GM12878 (cell line): ENCODE data around the gene CCDC117. TPM values are rescaled to one million over a fixed set of nuclear protein-coding genes. Genes with fewer than 3 reads are reported as not detected.

ENCODE experiments used
- ATF7 ChIP-seq: fragments of 450-650 bp; IDR thresholded peaks from 2 replicates; pipeline ENCODE4 v1.6.1; 2016; ENCODE audit warnings: low read depth, mild to moderate bottlenecking
- BCL11A ChIP-seq: IDR thresholded peaks from 2 replicates; pipeline ENCODE4 v1.6.1; 2011; ENCODE audit warnings: low read depth, low read length
- E2F4 ChIP-seq: IDR thresholded peaks from 2 replicates; pipeline ENCODE4 v1.6.1; 2012; ENCODE audit warnings: low read depth, low read length, improper control_type of control experiment
- ETV6 ChIP-seq, 2 experiments: fragments of 450-650 bp in 1 of 2; IDR thresholded peaks in 1 of 2; conservative IDR thresholded peaks in 1 of 2; 2 replicates each; pipeline ENCODE4 v1.6.1; 2014; ENCODE audit warnings: antibody characterized with exemption in 1 of 2, borderline replicate concordance in 1 of 2, low read depth in 1 of 2, mild to moderate bottlenecking in 1 of 2, moderate library complexity in 1 of 2
- IKZF2 ChIP-seq, 2 experiments: fragments of 450-650 bp; IDR thresholded peaks; 2 replicates each; pipeline ENCODE4 v1.6.1; 2017; ENCODE audit warnings: mild to moderate bottlenecking in 2 of 2, moderate library complexity in 2 of 2
- MEF2A ChIP-seq: IDR thresholded peaks from 2 replicates; pipeline ENCODE4 v1.6.1; 2011; ENCODE audit warnings: low read depth, mild to moderate bottlenecking, low read length, moderate library complexity; ENCODE audit not compliant: insufficient read depth
- MTA2 ChIP-seq: fragments of 450-650 bp; IDR thresholded peaks from 2 replicates; pipeline ENCODE4 v1.6.1; 2016; ENCODE audit warnings: low read depth, mild to moderate bottlenecking, moderate library complexity
- MTA3 ChIP-seq: IDR thresholded peaks from 2 replicates; pipeline ENCODE4 v1.6.1; 2012; ENCODE audit warnings: low read length, inconsistent platforms, borderline replicate concordance
- POLR2A ChIP-seq: IDR thresholded peaks from 2 replicates; pipeline ENCODE4 v1.6.1; 2011; ENCODE audit warnings: low read depth, mild to moderate bottlenecking, low read length
- POU2F2 ChIP-seq: IDR thresholded peaks from 3 replicates; pipeline ENCODE4 v1.6.1; 2011; ENCODE audit warnings: low read depth, mild to moderate bottlenecking, low read length, borderline replicate concordance
- RBBP5 ChIP-seq: fragments of 200-600 bp; sonication (generic); conservative IDR thresholded peaks from 2 replicates; pipeline ENCODE4 v1.6.1; 2016
- SMAD1 ChIP-seq: fragments of 450-650 bp; IDR thresholded peaks from 2 replicates; pipeline ENCODE4 v1.6.1; 2018; ENCODE audit warnings: mild to moderate bottlenecking, low read depth; ENCODE audit not compliant: partially characterized antibody
- SMARCA5 ChIP-seq: fragments of 450-650 bp; IDR thresholded peaks from 2 replicates; pipeline ENCODE4 v1.6.1; 2017; ENCODE audit warnings: mild to moderate bottlenecking
- SUPT20H ChIP-seq: IDR thresholded peaks from 2 replicates; pipeline ENCODE4 v1.6.1; 2011; ENCODE audit warnings: low read depth, mild to moderate bottlenecking, low read length, moderate library complexity, borderline replicate concordance; ENCODE audit not compliant: control insufficient read depth
- TARDBP ChIP-seq: IDR thresholded peaks from 2 replicates; pipeline ENCODE4 v1.6.1; 2016; ENCODE audit warnings: borderline replicate concordance
- ZNF592 ChIP-seq: fragments of 450-650 bp; IDR thresholded peaks from 2 replicates; pipeline ENCODE4 v1.6.1; 2017; ENCODE audit warnings: mild to moderate bottlenecking, moderate library complexity
- polyA plus RNA-seq, 11 experiments: library from polyadenylated mRNA; depleted of rRNA in 4 of 11; unstranded in 6 of 11; stranded (reverse) in 5 of 11; fragments of >200 nt; fragmentation: Nextera tagmentation in 4 of 11; fragmentation: Illumina TruSeq in 1 of 11; extraction: Ambion mirVana in 4 of 11; extraction: Trizol in 1 of 11; gene quantifications; 1 replicate in 1 of 11; 2 replicates in 10 of 11; pipeline versions ENCODE4 v1.2.1 to v1.2.3, GENCODE V29; 2011 to 2016; ENCODE audit warnings: inconsistent platforms in 2 of 11, missing spikeins in 2 of 11, low read depth in 1 of 11
- total RNA-seq, 4 experiments: library from RNA; depleted of rRNA in 3 of 4; stranded (reverse); fragments of >200 nt in 3 of 4; fragmentation: Illumina TruSeq in 1 of 4; extraction: Trizol in 1 of 4; gene quantifications; 2 replicates each; pipeline versions ENCODE4 v1.2.1 to v1.2.3, GENCODE V29; 2013 to 2021
- TF ChIP-seq, protein P1 (sequence below): fragments of 450-650 bp; IDR thresholded peaks from 2 replicates; pipeline ENCODE4 v1.6.1; 2017; ENCODE audit warnings: antibody characterized with exemption, mild to moderate bottlenecking, moderate library complexity
- TF ChIP-seq, protein P2 (sequence below): fragments of 450-650 bp; IDR thresholded peaks from 2 replicates; pipeline ENCODE4 v1.6.1; 2017; ENCODE audit warnings: low read depth, mild to moderate bottlenecking, moderate library complexity
- TF ChIP-seq, protein P3 (sequence below): IDR thresholded peaks from 2 replicates; pipeline ENCODE4 v1.6.1; 2011; ENCODE audit warnings: mild to moderate bottlenecking, low read depth, low read length, moderate library complexity; ENCODE audit not compliant: insufficient replicate concordance

The CCDC117 gene
- total and polyA plus RNA-seq, 10 of the 15 experiments (the other 5 are each of a cell fraction or from before 2014, with no cell fraction given) = 6.3 to 32.2 (median 20.6) TPM

GRCh38 chr22:28791841-28792490, 19.5 kb downstream of the CCDC117 start (continued):
- TF ChIP-seq ATF7 (0 out of 2 replicates have a peak, but pooled peaks have one; percentile 17), TARDBP (no peak), POLR2A (no peak), POU2F2 (0 out of 3 replicates have a peak, but pooled peaks have one; percentile 13), MTA2 (peak; percentile 89), SMARCA5 (no peak), ZNF592 (no peak), MTA3 (peak; percentile 82), RBBP5 (no peak), SMAD1 (no peak), ETV6 (conservative IDR thresholded peaks at IDR 0.05 in 1 of 2, IDR thresholded peaks at IDR 0.05 in 1 of 2; ENCODE audit: borderline replicate concordance in 1 of 2, low read depth in 1 of 2) (peak in 1 of 2 experiments; percentile 94; a peak in 2 of 4 replicates), BCL11A (peak; percentile 84), SUPT20H (no peak), E2F4 (no peak), MEF2A (peak; percentile 98), IKZF2 (IDR thresholded peaks at IDR 0.05) (peak; percentile 84)
- TF ChIP-seq, protein P1, sequence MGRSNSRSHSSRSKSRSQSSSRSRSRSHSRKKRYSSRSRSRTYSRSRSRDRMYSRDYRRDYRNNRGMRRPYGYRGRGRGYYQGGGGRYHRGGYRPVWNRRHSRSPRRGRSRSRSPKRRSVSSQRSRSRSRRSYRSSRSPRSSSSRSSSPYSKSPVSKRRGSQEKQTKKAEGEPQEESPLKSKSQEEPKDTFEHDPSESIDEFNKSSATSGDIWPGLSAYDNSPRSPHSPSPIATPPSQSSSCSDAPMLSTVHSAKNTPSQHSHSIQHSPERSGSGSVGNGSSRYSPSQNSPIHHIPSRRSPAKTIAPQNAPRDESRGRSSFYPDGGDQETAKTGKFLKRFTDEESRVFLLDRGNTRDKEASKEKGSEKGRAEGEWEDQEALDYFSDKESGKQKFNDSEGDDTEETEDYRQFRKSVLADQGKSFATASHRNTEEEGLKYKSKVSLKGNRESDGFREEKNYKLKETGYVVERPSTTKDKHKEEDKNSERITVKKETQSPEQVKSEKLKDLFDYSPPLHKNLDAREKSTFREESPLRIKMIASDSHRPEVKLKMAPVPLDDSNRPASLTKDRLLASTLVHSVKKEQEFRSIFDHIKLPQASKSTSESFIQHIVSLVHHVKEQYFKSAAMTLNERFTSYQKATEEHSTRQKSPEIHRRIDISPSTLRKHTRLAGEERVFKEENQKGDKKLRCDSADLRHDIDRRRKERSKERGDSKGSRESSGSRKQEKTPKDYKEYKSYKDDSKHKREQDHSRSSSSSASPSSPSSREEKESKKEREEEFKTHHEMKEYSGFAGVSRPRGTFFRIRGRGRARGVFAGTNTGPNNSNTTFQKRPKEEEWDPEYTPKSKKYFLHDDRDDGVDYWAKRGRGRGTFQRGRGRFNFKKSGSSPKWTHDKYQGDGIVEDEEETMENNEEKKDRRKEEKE = no peak
- TF ChIP-seq, protein P2, sequence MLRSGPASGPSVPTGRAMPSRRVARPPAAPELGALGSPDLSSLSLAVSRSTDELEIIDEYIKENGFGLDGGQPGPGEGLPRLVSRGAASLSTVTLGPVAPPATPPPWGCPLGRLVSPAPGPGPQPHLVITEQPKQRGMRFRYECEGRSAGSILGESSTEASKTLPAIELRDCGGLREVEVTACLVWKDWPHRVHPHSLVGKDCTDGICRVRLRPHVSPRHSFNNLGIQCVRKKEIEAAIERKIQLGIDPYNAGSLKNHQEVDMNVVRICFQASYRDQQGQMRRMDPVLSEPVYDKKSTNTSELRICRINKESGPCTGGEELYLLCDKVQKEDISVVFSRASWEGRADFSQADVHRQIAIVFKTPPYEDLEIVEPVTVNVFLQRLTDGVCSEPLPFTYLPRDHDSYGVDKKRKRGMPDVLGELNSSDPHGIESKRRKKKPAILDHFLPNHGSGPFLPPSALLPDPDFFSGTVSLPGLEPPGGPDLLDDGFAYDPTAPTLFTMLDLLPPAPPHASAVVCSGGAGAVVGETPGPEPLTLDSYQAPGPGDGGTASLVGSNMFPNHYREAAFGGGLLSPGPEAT = peak; percentile 44; the same call in 1 of the 2 replicates
- TF ChIP-seq, protein P3, sequence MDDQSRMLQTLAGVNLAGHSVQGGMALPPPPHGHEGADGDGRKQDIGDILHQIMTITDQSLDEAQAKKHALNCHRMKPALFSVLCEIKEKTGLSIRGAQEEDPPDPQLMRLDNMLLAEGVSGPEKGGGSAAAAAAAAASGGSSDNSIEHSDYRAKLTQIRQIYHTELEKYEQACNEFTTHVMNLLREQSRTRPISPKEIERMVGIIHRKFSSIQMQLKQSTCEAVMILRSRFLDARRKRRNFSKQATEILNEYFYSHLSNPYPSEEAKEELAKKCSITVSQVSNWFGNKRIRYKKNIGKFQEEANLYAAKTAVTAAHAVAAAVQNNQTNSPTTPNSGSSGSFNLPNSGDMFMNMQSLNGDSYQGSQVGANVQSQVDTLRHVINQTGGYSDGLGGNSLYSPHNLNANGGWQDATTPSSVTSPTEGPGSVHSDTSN = no peak
